PC-3 (cell line): ENCODE measurements around the gene GTF2F2. TPM values are rescaled to one million over a fixed set of nuclear protein-coding genes. Genes with fewer than 3 reads are reported as not detected.
A peak's percentile ranks its signal among the peaks of the same experiment; 100 is the strongest.

Experiments
- ATAC-seq: fragments of 200-7000 bp; cut with Tn5 transposase; 2 replicates; pipeline ENCODE4 v1.9.1; 2020; ENCODE audit warnings: mild to moderate bottlenecking, moderate library complexity
- BruUV-seq: library from RNA; stranded (reverse); fragments of 400-500 nt; replicated peaks from 2 replicates; lab custom pipeline; 2021; lab: Mats Ljungman, UMichigan
- CTCF ChIA-PET: fragments of 300-600 bp; sonication (Branson Sonifier 250); formaldehyde crosslinking; loops from one replicate; lab custom pipeline; 2022; ENCODE audit warnings: antibody characterized with exemption; lab: Charles Lee
- POLR2A ChIA-PET: fragments of 300-600 bp; sonication (Branson Sonifier 250); formaldehyde crosslinking; loops from one replicate; lab custom pipeline; 2022; ENCODE audit warnings: antibody characterized with exemption; ENCODE audit not compliant: unreplicated experiment; lab: Charles Lee
- DNase-seq: peaks from one replicate; pipeline ENCODE4 v3.0.0-alpha.2; 2015
- H2AFZ ChIP-seq: fragments of 300-600 bp; sonication (generic); 2 replicates; pipeline ENCODE4 v1.6.0; 2016; ENCODE audit warnings: antibody characterized with exemption, low read length
- H3F3A ChIP-seq: fragments of 300-600 bp; sonication (generic); one replicate; pipeline ENCODE4 v1.6.0; 2017; ENCODE audit warnings: antibody characterized with exemption, low read length, control low read depth, mild to moderate bottlenecking; ENCODE audit not compliant: unreplicated experiment
- H3K27ac ChIP-seq: fragments of 300-600 bp; sonication (generic); 2 replicates; pipeline ENCODE4 v1.5.1; 2016; ENCODE audit warnings: mild to moderate bottlenecking, low read length
- H3K27me3 ChIP-seq: fragments of 300-600 bp; sonication (generic); 2 replicates; pipeline ENCODE4 v1.6.1; 2016; ENCODE audit warnings: low read length, mixed read lengths
- H3K36me3 ChIP-seq: fragments of 300-600 bp; sonication (generic); 2 replicates; pipeline ENCODE4 v1.6.1; 2016; ENCODE audit warnings: low read depth, mixed run types, low read length, mixed read lengths
- H3K4me1 ChIP-seq: fragments of 300-600 bp; sonication (generic); 2 replicates; pipeline ENCODE4 v1.5.1; 2016; ENCODE audit warnings: low read length; ENCODE audit not compliant: insufficient read depth
- H3K4me2 ChIP-seq: fragments of 300-600 bp; sonication (generic); 2 replicates; pipeline ENCODE4 v1.6.0; 2016; ENCODE audit warnings: low read length
- H3K4me3 ChIP-seq: fragments of 300-600 bp; sonication (generic); 2 replicates; pipeline ENCODE4 v1.5.1; 2016; ENCODE audit warnings: mild to moderate bottlenecking, low read length, mixed read lengths
- H3K79me2 ChIP-seq: fragments of 300-600 bp; sonication (generic); 2 replicates; pipeline ENCODE4 v1.6.1; 2017; ENCODE audit warnings: low read length, mixed read lengths
- H3K9ac ChIP-seq: fragments of 300-600 bp; sonication (generic); 2 replicates; pipeline ENCODE4 v1.6.0; 2016; ENCODE audit warnings: mild to moderate bottlenecking, low read length
- H3K9me2 ChIP-seq: fragments of 300-600 bp; sonication (generic); replicated peaks from 2 replicates; pipeline ENCODE4 v1.6.1; 2016; ENCODE audit warnings: mixed run types, low read length, mixed read lengths
- H3K9me3 ChIP-seq: fragments of 300-600 bp; sonication (generic); 2 replicates; pipeline ENCODE4 v1.6.1; 2016; ENCODE audit warnings: low read length, mixed read lengths
- H4K20me1 ChIP-seq: fragments of 300-600 bp; sonication (generic); 2 replicates; pipeline ENCODE4 v1.6.1; 2016; ENCODE audit warnings: low read length, mixed read lengths
- CTCF ChIP-seq: fragments of 300-600 bp; sonication (generic); conservative IDR thresholded peaks from 2 replicates; pipeline ENCODE4 v1.5.1; 2017; ENCODE audit warnings: antibody characterized with exemption, low read depth, mild to moderate bottlenecking, low read length
- EZH2 ChIP-seq: fragments of 300-600 bp; sonication (generic); IDR thresholded peaks from one replicate; pipeline ENCODE4 v1.6.1; 2017; ENCODE audit warnings: antibody characterized with exemption, mild to moderate bottlenecking, low read length; ENCODE audit not compliant: unreplicated experiment
- EZH2phosphoT487 ChIP-seq: fragments of 300-600 bp; sonication (generic); IDR thresholded peaks from 2 replicates; pipeline ENCODE4 v1.6.1; 2018; ENCODE audit warnings: mild to moderate bottlenecking, antibody characterized with exemption, low read length, borderline replicate concordance
- intact Hi-C: fragments of 100-400 bp; cut with micrococcal nuclease; formaldehyde crosslinking; loops from 2 replicates; pipeline ENCODE4 v1.9.0; 2023
- total RNA-seq: library from RNA; depleted of rRNA; stranded (reverse); fragments of >200 nt; gene quantifications from 2 replicates; pipeline ENCODE4 v1.2.3, GENCODE V29; 2014

Gene GTF2F2
- total RNA-seq, 1 experiment from 2014 or later, result 28.3 TPM

- H2AFZ ChIP-seq, result no peak overlapping the region
- H3F3A ChIP-seq, result no peaks in the 10 kb centered on the region
- H3K9ac ChIP-seq, result no peak overlapping the region
- BruUV-seq, result no TSS peak
- DNase-seq (peak; percentile 44), ATAC-seq (no peak)
- H4K20me1 ChIP-seq, result no peaks in the 10 kb centered on the region
- H3K4me1 ChIP-seq, result peaks cover 9% of the 10 kb centered on the region; the same call in 1 of the 2 replicates
- no peak overlapping the region for H3K27ac ChIP-seq
- CTCF ChIA-PET, result no interaction called here
- no peaks in the 10 kb centered on the region; the same call in 1 of the 2 replicates for H3K36me3 ChIP-seq
- H3K79me2 ChIP-seq, result no peaks in the 10 kb centered on the region
- POLR2A ChIA-PET, result no interaction called here
- no peak overlapping the region for H3K4me3 ChIP-seq
- H3K9me2 ChIP-seq, result no peaks in the 10 kb centered on the region
- no peaks in the 10 kb centered on the region for H3K27me3 ChIP-seq
- intact Hi-C loops, result no loop called here
- no peak overlapping the region for H3K4me2 ChIP-seq
- H3K9me3 ChIP-seq, result no peaks in the 10 kb centered on the region
- no peak for TF ChIP-seq EZH2phosphoT487
- TF ChIP-seq CTCF, result no peak
- no peak for TF ChIP-seq EZH2
Measured at GRCh38 chr13:45269204-45269603, 148.9 kb downstream of the GTF2F2 start.

DNA sequence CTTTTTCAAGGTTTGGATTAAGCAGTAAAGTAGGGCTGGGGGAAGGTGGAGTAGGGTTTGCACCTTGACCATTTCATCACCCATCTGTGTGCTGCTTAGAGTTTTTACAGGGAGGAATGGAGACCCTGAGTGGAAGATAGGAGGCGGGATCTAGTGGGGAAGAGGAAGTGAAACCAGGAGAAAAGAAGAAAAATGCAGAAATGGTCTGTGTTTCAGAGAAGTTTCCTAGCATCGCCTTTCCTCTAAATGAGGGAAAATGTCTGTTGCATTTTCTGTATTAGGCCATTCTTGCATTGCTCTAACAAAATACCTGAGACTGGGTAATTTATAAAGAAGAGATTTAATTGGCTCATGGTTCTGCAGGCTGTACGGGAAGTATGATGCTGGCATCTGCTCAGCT is 156.6 kb downstream of the GTF2F2 start:
- no peaks in the 10 kb centered on the region for H3K79me2 ChIP-seq
- POLR2A ChIA-PET, result no interaction called here
- H3K4me3 ChIP-seq, result no peak overlapping the region
- CTCF ChIA-PET, result no interaction called here
- no peaks in the 10 kb centered on the region for H3K9me3 ChIP-seq
- no peak for ATAC-seq
- TF ChIP-seq CTCF (no peak), EZH2 (no peak), EZH2phosphoT487 (no peak)
- no peaks in the 10 kb centered on the region for H4K20me1 ChIP-seq
- H3K9ac ChIP-seq, result no peak overlapping the region
- no peak for DNase-seq
- no peaks in the 10 kb centered on the region for H3F3A ChIP-seq
- no peak overlapping the region for H3K27ac ChIP-seq
- H3K9me2 ChIP-seq, result no peaks in the 10 kb centered on the region
- no peak overlapping the region for H2AFZ ChIP-seq
- intact Hi-C loops, result no loop called here
- H3K4me2 ChIP-seq, result no peak overlapping the region
- peaks cover 10% of the 10 kb centered on the region; the same call in 1 of the 2 replicates for H3K4me1 ChIP-seq
- no peaks in the 10 kb centered on the region for H3K27me3 ChIP-seq
- BruUV-seq, result no TSS peak
- H3K36me3 ChIP-seq, result 0 out of 2 replicates have a peak, but pooled peaks cover 10% of the 10 kb centered on the region

DNA sequence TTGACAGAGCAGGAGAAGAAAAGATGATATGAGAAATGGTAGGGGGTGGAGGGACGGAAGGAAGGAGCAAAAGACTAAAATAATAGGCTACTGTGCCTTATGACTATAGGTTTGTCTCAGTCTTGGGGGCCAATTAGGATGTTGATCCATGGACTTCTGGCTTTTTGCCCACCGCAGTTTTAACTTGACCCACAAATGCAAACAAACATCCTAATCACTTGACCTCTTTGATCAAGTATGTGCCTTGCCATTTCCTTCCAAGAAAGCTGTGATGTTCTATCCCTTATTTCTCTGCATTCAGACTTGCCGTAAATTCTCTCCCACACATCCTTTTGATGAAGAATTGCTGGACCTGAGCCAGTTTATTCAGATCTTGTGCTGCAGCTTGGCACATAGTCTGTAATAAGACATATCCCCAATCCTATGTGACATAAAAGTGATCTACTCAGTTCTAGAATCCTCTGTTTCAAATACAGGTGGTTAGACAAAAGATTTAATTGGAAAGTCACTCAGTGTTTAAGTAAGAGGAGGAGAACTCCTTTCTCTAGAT is 157.9 kb downstream of the GTF2F2 start:
- Histone ChIP-seq H3K27ac (no peak overlapping the region), H3K79me2 (no peaks in the 10 kb centered on the region), H3K9ac (no peak overlapping the region), H3K4me3 (no peak overlapping the region), H3K36me3 (0 out of 2 replicates have a peak, but pooled peaks cover 10% of the 10 kb centered on the region), H3K4me1 (peaks cover 10% of the 10 kb centered on the region; the same call in 1 of the 2 replicates), H4K20me1 (no peaks in the 10 kb centered on the region), H3K9me2 (no peaks in the 10 kb centered on the region), H3K27me3 (no peaks in the 10 kb centered on the region), H2AFZ (no peak overlapping the region), H3F3A (no peaks in the 10 kb centered on the region), H3K9me3 (no peaks in the 10 kb centered on the region), H3K4me2 (no peak overlapping the region)
- BruUV-seq, result no TSS peak
- DNase-seq (no peak), ATAC-seq (no peak)
- CTCF ChIA-PET, result no interaction called here
- intact Hi-C loops, result no loop called here
- POLR2A ChIA-PET, result no interaction called here
- no peak for TF ChIP-seq EZH2phosphoT487
- no peak for TF ChIP-seq EZH2
- no peak for TF ChIP-seq CTCF
